Activated CD4-positive, alpha-beta T cell treated with anti-CD3 and anti-CD28 coated beads, Interleukin-2, amount 50 U/mL, for 1 hour (primary cell): ENCODE measurements around the gene SULT1A1.
"Not testable (repeated sequence)": the region's sequence is repeated elsewhere in the genome, so short reads cannot be mapped to it uniquely, and the experiment has no call there.

Experiments used
- DNase-seq: peaks from one replicate; pipeline ENCODE4 v3.0.0-alpha.2; 2020

SULT1A1 gene

GRCh38 chr16:28608496-28608808, 1.4 kb downstream of the SULT1A1 start:
- DNase-seq, result not testable (repeated sequence)

DNA sequence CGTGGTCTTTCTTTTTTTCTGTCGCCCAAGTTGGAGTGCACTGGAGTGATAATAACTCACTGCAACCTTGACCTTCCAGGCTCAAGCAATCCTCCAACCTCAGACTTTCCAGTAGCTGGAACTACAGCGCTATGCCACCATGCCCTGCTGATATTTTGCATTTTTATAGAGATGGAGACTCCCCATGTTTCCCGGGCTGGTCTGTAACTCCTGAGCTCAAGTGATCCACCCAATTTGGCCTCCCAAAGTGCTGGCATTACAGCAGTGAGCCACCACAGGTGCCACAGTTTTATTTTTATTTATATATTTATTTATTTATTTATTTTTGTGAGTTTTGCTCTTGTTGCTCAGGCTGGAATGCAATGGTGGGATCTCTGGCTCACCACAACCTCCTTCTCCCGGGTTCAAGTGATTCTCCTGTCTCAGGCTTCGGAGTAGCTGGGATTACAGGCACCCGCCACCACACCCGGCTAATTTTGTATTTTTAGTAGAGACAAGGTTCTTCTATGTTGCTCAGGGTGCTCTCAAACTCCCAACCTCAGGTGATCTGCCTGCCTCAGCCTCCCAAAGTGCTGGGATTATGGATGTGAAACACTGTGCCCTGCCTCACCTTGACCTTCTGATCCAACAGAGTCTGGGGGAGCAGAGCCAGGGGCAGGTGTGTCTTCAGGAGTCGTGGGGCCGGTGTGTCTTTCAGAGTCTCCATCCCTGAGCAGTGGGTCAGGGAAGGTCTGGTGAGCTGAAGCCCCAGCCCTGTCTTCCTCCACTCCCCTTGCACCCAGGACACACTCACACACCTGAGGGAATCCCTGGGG, 2.0 kb downstream of the SULT1A1 start:
- DNase-seq, result not testable (repeated sequence)

GRCh38 chr16:28607116-28607623, 2.7 kb downstream of the SULT1A1 start:
- no peak for DNase-seq

- DNase-seq, result no peak
Measured at GRCh38 chr16:28606291-28607115, 3.3 kb downstream of the SULT1A1 start.

- DNase-seq, result no peak
Measured at GRCh38 chr16:28604186-28604565, 5.7 kb downstream of the SULT1A1 start.

GRCh38 chr16:28603381-28604185, 6.3 kb downstream of the SULT1A1 start:
- DNase-seq, result no peak

GRCh38 chr16:28602529-28602928, 7.3 kb downstream of the SULT1A1 start:
- DNase-seq, result no peak

DNA sequence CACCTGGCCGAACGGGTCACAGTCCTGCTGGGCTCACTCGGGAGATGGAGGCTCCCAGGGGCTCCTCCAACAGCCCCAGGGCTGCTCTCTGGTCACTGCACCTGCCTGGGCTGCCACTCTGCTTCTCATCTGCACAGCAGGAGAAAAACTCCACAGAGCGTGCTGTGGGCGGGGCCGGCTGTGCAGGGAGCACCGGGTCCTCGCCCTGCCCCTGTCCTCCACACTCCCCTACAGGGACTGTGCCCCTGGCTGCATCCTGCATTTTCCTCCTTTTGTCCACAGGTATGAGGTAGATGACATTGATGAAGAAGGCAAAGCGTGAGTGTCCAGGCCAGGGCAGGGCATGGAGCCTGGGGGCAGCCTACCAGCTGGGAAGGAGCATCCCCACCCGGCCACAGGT, 7.8 kb downstream of the SULT1A1 start:
- DNase-seq, result not testable (repeated sequence)

- not testable (repeated sequence) for DNase-seq
Measured at GRCh38 chr16:28601589-28601988, 8.3 kb downstream of the SULT1A1 start.

GRCh38 chr16:28600965-28601364, 8.9 kb downstream of the SULT1A1 start:
- DNase-seq, result not testable (repeated sequence)

- not testable (repeated sequence) for DNase-seq
Measured at GRCh38 chr16:28599377-28600285, 10.2 kb downstream of the SULT1A1 start.

DNA sequence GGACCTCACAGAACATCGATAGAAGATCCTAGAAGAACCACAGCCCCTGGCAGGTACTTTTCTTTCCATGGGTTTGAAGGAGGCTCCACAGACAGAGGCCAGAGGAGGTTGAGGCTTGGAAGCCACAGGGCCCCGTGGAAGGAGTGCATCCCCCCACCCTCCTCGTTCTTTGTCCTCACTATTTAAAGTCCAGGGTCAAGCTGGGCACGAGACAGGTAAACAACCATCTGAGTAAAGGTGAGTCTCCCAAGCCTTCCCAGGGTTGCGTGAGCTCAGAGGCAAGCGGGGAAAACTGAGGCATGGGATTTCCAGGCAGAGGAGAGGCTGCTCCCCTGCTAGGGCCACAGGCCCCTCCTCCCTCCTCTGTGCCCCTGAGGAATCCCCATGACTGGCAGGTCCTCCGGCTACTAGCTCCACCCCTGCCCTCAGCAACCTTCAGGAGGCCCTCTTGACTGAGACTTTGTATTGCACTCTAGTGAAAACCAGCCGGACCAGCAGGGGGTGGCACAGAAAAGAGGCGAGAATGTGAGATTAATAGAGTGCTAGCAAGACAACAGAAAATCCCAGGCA, 12.1 kb downstream of the SULT1A1 start:
- DNase-seq, result no peak

DNA sequence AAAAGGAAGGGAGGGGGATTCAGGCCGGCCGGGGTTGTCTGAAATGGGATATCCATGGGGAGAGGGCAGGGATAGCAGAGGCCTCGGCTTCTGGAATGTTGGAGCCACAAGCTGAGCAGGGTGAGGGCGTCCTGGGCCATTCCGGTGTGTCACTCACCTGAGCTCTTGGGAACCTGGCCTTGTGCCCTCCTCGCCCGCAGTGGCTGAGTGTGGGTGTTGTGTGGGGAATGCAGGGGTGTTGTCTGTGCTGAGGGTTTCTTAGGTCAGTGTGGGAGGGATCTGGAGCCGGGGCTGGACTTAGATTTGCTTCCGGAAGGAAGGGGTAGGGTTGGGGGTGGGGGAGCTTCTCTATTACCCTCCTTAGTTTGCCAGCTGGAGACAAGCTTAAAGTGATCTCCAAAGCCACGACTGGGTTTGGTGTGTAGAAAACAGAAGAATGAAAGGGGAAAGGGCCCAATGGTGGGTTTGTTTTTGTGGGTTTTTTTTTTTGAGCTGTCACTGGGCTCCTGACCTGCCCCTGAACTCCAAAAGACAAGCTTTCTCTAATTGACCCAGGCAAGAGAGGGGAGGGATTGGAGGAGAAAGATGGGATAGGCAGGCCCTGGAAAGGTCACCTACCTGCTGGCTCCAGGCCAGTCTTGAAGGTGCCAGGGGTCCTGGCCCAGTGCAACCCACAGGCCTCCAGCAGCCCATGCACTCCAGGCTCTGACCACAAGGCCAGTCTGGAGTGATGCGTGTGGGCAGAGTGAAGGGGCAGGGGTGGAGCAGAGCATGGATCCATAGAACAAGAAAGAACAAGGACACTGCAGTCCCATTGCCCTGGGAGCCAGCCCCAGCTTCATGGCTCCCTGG, 12.8 kb downstream of the SULT1A1 start, which contains the start of gene SULT1A2:
TSS of gene SULT1A2 (minus strand) at position 211 of the 852 bp plus-strand sequence. CDS start 1,120 bp downstream, outside the sequence.
- no peak for DNase-seq

- no peak for DNase-seq
Measured at GRCh38 chr16:28596115-28596630, 13.7 kb downstream of the SULT1A1 start.

- DNase-seq, result not testable (repeated sequence)
Measured at GRCh38 chr16:28595451-28595850, 14.4 kb downstream of the SULT1A1 start.

GRCh38 chr16:28592979-28593553, 16.8 kb downstream of the SULT1A1 start:
- no peak for DNase-seq

DNA sequence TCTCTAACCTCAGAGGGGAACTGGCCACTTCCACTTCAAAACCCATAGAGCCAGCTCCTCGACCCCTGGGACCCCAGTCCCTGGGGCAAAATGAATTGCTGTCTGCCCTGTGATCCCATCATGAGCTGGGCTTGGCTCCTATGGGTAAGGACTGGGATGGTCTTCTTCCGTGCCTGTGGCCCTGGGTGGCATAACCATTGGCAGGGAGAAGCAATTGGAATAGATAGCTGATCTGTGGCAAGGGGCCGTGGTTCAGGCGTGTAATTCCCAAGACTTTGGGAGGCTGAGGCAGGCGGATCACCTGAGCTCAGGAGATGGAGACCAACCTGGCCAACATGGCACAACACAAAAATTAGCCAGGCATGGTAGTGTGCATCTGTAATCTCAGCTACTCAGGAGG, 17.3 kb downstream of the SULT1A1 start:
- DNase-seq, result no peak

- DNase-seq, result no peak
Measured at GRCh38 chr16:28591355-28591754, 18.5 kb downstream of the SULT1A1 start.

GRCh38 chr16:28590384-28591340, 19.2 kb downstream of the SULT1A1 start:
- DNase-seq, result no peak
